Activated T-cell treated with anti-CD3 and anti-CD28 coated beads for 1 hour (primary cell): ENCODE data around the gene RBM5.
A peak's percentile ranks its signal among the peaks of the same experiment; 100 is the strongest.
"Not testable (repeated sequence)": the region's sequence is repeated elsewhere in the genome, so short reads cannot be mapped to it uniquely, and the experiment has no call there.

Source experiments
- DNase-seq: peaks from one replicate; pipeline ENCODE4 v3.0.0-alpha.2; 2020; ENCODE audit warnings: low read depth

RBM5 gene

DNA sequence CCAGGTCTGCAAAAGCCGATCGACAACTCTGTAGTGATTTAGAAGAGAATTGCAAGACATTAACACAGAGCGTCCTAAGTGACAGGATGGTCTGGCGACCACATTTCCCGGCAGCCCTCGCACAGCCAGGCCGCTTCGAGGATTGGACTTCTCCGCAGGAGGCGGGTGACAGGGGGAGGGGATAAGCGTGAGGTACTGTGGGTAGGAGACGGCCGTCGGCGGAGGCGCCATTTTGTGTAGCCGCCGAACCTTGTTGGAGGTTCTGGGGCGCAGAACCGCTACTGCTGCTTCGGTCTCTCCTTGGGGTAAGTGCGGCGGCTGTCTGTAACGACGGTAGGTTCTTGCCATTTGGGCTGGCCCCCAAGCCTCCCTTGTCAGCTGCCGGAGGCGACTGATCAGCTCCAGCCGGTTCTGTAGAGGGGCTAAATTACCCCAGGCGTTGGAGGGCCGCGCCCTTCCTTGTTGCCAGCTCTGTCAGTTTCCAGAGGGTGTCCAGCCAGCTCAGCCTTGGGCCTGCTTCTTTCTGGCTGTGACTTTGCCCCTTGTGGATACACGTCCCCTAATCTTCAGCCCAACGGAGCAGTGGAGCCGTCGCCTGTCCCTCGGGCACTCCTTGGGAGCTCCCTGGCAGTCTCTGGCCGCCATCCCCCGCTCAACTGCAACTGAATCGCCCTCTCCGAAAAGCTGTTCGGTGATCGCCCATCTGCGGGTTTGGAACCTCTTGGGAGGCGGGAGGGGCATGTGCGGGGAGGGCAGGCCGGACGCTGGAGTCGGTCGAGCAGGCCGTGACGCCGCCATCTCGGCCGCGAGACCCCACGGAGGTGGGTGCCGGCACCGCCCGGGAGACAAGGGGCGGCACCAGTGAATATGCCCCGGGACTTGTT lies at the start of gene RBM5:
TSS of gene RBM5 (plus strand) at position 195 of the 884 bp plus-strand sequence. CDS start 1,516 bp downstream, outside the sequence.
- peak; percentile 86 for DNase-seq

DNA sequence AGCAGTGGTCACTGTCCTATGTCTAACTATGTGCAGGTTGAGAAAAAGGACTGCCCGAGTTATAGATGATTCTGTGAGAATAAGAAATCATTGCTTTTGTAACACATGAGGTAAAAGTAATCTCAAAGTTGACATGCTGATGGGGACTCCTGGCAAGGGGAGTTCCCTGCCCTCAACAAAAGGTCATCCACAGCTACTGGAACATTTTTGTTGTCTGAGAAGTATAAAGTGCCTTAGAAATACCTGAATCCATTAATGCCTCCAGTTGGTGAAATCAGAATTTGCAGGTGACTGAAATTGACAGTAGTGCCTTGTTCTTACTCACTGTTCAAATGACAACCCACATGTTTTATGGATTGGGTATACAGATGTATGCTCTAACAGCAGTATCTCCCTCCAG lies 43.7 kb upstream of the RBM5 start:
- no peak for DNase-seq

DNA sequence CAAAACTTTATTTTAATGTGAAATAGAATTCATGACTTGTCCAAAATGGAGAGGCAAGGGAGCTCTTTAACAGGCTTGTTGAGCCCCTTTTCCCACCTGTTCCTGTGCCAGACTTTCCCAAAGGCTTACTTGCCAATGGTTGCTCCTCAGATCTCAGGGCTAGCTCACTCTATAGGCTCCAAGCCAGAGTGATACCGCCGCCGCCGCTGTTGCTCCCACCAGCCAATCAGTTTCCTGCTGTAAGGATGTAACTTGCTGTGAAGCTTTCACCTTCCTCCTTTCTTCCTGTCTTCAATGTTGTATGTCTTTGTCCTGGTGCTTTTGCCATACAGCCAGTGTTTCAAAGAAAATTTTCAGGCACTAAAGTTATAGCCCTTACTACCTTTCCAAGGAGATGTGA lies 41.3 kb upstream of the RBM5 start:
- DNase-seq: no peak

DNA sequence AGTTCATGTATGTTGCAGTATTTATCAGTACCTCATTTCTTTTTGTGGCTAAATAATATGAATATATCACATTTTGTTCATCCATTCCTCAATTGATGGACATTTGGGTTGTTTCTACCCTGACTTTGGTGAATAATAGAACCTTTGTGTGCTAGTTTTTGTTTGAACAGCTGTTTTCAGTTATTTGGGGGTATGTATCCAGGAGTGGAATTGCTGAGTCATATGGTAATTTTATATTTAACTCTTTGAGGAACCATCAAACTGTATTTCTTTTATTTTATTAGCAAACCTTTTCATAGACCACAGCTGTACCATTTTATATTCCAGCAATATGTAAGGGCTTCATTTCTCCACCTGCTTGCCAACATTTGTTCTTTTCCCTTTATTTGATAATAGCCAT lies 38.4 kb upstream of the RBM5 start:
- no peak for DNase-seq

DNA sequence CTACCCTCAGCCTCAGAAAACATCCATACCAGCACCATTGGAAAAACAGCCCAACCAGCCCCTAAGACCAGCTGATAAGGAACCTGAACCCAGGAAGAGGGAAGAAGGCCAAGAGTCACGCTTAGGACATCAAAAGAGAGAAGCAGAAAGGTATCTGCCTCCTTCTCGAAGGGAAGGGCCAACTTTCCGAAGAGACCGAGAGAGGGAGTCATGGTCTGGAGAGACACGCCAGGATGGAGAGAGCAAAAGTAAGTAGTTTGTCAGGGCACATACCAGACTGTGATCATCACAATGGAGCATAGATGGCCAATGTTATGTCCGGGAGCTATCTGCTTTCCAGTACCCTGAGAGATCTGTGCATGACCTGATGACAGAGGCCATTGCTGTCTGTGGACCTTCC lies 31.0 kb upstream of the RBM5 start:
- no peak for DNase-seq

DNA sequence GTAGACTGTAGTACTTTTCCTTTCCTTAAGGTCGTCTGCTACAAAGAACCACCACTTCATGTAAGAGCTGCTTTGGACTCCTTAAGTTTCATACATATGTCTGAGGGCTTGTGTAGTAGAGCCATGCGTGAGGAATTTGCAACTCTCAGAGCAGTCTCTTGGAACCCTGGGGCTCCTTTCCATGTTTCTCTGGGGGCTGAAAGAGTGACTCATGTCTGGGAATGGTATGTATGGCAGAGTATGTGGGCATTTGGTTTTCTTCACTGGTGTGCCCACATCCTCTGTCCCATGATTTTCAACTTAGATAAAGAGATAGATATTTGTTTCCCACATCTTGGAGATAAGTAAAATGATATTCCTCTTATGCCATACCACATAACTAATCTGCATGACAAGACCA lies 20.6 kb upstream of the RBM5 start:
- DNase-seq: no peak

DNA sequence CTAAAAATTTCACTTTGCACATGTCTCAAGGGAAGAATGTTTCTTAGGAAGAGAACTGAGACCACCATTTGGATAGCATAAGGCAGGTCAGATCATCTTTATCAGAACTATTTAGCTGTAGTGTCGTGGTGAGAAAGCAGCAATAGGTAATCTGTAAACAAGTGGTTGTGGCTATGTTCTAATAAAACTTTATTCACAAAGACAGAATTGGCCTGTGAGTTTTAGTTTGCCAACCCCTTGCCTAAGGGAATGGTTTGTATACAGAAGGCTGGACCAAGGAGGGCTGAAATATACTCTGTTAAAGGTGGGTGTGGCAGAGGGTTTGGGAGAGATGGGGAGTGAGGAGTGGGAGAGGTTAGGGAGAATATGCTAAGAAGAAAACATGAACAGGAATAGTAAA lies 10.6 kb upstream of the RBM5 start:
- DNase-seq: no peak

DNA sequence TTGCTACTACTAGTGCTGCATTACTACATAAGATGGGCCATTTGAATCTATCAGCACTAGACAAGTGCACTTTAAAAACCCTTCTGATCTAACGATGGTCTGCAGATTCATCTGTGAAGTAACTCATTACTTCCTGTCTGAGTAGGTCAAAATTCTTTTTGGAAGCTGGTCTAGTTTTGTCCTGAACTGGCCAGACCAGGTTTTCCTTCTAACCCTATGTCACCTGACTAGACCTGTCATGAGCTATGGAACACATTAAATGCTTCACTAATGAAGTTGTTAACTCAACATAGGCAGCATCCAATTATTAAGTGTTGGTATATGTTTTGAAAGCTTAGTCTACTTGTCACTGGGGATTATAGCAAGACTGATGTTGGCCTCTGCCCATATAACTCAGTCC lies 10.1 kb upstream of the RBM5 start:
- no peak for DNase-seq

DNA sequence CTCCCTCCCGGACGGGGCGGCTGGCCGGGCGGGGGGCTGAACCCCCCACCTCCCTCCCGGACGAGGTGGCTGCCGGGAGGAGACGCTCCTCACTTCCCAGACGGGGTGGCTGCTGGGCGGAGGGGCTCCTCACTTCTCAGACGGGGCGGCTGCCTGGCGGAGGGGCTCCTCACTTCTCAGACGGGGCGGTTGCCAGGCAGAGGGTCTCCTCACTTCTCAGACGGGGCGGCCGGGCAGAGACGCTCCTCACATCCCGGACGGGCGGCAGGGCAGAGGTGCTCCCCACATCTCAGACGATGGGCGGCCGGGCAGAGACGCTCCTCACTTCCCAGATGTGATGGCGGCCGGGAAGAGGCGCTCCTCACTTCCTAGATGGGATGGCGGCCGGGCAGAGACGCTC lies 3.8 kb upstream of the RBM5 start:
- not testable (repeated sequence) for DNase-seq

DNA sequence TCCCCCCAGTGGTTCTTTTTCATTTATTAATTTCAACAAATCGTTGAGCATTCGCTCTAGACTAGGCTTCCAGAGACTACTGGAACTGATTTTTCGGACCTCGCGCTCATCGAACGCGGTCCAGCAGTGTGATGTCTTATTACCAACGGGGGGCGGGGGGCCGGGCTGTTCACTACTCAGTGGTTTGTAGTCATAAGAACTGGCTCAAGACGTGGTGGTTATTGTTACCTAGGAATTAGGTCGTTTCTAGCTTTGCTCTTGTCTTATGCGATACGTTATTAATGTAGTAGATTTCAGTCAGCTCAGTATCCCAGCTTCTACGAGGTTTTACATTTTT lies 858 bp downstream of the RBM5 start:
- DNase-seq: no peak

DNA sequence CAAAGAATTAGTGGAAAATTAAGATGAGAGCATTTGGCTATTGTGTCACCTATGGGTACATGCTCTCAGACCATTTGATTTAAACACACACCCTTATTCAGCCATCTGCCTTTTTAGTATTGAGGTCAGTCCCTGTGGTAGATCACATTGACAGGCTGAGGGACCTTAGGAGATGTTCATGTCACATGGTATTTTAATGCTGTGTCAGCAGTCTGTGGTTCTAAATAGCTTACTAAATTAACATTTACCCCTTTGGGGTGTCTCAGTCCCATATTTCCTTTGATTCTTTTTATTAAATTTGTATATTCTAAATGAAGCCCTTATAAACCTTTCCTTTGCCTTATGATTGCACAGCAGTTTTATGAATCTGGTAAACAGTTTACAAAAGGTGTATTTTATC lies 2.3 kb downstream of the RBM5 start:
- DNase-seq: no peak

DNA sequence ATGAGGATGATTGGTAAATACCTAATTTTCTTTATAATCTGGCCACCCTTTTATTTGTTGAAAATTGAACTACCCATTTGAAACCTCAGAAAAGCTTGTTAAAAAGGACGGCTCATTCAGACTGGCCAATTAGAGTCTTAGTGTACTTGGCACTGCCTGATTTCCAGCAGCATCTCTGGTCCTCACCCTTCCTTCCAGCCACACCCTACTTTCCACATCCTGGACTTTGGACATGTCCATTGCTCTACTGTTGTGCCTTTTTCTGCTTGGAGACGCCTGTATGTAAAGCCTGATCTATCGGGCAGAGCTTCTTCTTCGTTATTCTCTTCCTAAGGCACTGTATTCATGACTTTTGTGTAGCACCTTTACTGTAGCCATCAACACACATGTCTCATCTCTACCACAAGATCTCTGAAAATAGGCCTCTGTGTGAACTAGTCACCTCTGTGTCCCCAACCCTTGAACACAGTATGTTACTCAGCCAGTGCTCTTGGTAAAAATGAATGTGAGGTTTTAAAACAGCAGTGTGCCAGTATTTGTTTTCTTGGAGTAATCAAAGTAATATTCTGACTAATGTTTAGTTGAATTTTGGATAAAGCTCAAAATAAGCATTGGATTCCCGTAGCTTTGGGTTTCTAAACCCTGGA lies 6.8 kb downstream of the RBM5 start:
- no peak for DNase-seq

DNA sequence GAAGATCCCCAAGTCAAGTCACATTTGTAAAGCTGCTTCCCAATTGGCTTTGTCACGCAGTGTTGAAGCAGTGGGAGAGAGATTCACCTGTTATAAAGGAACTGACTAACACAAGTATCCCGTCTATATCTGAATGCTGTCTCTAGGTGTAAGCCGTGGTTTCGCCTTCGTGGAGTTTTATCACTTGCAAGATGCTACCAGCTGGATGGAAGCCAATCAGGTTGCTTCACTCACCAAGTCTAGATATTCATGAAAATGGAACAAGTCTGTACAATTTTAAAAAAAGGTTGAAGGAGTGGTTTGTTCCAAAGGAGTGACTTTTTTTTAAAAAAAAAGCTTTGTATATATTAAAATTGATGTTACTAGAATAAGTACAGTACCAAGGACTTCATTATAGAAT lies 11.7 kb downstream of the RBM5 start:
- DNase-seq: no peak

DNA sequence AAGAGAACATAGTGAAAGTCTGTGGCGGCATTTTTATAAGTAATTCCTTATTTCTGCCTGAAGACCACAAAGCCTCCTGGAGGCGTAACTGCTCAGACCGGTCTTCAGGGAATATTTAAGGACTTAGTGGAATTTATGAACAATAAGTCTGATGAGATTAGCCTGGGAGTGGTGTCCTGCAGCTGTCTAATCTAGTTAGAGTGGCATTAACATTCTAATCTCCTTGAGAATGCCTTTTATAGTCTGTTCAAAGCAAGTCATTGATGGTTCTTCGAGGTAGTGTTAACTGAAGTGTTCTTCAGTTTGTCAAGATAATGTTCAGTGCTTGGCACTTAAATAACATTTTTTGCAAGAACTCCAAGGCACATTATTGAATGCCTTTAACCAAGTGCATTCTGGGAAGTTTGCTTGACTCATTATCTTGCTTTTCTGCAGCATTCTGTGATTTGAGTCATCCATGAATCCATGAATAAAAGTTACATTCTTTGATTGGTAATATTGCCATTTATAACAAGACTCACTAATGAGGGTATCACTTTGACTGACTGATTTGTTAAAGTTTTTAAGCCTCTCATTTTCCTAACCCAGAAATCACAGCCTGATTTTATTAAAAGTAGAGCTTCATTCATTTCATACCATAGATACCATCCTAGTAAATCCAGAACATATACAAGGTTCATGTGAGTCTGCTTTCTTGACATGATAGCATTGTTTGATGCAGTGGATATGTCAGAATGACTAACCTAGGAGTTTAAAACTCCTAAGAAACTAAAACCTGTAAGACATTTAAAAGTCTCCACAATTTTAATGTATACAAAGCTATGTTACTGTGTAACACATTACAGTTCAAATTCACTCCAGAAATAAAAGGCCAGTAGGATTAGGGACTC lies 12.5 kb downstream of the RBM5 start:
- no peak for DNase-seq

DNA sequence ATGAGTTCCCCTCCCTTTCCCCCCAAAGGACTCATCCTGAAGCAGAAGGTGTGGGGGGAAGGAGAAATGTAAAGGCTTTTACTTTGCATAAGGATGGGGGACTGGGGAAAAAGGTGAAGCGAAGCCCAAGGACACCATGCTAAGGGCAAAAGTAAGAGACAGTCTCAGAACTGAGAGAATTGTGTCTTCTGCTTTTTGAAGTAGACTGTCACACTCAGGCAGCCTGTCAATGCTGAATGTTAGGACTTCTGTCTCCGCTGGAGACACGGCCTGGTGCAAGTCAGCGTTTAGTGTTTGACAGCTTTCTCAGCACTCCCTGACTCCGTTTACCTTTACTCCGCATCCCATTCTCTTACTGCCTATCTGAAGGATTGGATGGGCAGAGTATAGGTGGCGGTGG lies 13.8 kb downstream of the RBM5 start:
- DNase-seq: no peak

DNA sequence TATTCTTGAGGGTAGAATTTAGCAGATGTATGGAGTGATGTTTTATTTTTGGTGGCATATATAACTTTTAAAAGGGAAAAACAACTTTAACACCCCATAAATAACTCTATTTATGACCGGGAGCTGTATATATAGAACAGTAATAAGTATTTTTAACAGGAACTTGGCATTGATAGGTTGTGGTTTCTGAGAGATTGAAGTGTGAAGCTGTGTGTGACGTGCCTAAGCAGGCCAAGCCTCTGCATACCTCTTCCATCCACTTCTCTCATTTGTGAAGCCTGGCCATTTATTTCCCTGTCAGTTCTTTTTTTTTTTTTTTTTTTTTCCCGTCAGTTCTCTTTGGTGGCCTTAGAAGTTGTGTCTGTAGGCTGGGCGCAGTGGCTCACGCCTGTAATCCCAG lies 23.0 kb downstream of the RBM5 start:
- no peak for DNase-seq

DNA sequence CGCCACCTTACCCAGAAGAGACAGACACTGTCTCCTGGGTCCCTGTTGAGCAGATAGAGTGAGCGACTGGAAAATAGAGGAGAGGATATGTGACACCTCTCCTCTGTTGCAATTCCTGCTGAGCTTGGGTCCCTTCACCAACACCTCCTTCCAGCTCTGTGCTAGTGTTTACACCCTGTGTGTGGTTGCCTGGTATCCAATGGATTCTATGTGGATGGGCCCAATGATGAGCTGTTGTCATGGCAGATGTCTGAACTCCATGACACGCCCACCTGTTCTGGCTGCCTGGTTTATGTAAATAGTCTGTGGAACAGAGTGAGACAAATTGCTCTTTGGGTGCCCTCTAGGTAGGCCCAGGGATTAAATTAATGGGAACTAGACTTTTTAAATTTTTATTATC lies 23.7 kb downstream of the RBM5 start:
- DNase-seq: no peak

DNA sequence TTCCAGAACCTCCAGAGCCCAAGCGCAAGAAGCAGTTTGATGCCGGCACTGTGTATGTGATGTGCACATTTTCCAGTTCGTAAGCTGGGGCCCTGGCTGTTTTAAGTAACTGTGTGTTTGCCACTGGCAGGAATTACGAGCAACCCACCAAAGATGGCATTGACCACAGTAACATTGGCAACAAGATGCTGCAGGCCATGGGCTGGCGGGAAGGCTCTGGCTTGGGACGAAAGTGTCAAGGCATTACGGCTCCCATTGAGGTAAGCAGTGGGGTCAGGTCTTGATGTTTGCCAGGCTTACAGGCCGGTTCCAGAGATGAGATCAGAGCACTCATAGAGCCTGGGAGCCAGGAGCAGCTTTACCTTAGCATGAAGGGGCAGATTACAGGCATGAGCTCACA lies 28.4 kb downstream of the RBM5 start:
- no peak for DNase-seq

DNA sequence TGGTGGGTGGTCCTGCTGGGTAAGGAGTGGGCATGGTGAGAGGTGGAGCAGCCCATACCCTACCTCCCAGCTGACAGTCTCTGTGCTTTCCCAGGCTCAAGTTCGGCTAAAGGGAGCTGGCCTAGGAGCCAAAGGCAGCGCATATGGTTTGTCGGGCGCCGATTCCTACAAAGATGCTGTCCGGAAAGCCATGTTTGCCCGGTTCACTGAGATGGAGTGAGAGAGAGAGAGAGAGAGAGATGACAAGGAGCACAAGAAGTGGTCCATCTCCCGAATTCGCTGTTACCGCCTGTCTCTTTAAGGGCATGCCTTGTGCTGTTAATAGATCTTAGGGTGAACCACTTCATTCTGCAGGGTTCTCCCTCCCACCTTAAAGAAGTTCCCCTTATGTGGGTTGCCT lies 29.5 kb downstream of the RBM5 start:
- no peak for DNase-seq

DNA sequence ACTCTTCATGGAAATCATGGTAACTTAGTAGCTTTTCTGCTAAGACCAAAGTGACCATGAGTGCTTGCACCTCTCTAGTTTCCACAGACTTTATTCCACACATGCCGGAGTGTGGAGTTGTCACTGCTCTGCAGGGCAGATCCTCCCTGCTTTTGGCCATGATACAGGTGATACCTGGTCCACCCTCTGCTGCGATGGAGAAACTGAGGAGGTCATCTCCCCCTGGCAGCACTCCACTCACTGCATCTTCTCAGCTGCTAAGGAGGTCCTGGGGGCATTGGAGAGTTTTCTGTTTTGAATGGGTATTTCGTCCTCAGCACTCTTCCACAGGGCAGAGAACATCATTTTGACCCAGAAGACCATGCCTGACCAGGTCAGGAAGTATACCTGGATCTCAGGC lies 31.1 kb downstream of the RBM5 start:
- DNase-seq: no peak

DNA sequence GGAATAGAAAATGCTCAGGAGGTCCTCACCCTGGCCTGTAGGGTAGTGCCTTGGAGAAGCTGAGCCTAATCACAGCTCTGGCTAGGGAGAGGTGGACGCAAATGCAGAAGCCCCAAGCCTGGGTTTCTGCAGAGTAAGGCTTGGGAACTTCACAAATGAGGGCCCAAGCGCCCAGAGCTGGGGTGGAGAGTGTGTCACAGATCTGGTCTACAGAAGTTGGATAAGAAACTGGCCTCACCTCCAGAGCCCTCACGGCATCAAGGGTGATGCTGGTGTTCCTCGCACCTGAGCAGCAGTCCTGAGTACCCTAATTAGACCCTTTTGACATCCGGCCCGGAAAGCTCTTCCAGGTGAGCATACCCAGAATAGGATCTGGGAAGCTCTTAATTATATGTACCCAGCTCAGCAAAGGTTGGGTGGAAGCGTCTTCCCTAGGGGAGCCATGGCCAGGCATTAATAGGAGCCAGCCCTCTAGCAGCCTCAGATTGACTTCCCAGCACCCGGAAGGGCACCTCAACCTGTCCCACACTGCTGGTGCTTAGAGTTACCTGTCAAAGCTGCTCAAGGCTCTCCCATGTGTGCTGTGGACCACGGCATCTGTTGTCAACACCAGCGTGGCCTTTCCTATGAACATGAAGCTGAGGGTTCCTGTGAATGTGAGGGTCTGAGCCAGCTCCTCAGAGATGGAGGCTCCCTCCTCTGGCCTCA lies 31.8 kb downstream of the RBM5 start:
- no peak for DNase-seq
